NCI-H2029 (cell line): ENCODE data around the gene ATP1A2.
"Not testable (repeated sequence)": the region's sequence is repeated elsewhere in the genome, so short reads cannot be mapped to it uniquely, and the experiment has no call there.

Source experiments
- DNase-seq: peaks from one replicate; lab custom pipeline; 2025; lab: John Stamatoyannopoulos, UW

Gene ATP1A2

DNA sequence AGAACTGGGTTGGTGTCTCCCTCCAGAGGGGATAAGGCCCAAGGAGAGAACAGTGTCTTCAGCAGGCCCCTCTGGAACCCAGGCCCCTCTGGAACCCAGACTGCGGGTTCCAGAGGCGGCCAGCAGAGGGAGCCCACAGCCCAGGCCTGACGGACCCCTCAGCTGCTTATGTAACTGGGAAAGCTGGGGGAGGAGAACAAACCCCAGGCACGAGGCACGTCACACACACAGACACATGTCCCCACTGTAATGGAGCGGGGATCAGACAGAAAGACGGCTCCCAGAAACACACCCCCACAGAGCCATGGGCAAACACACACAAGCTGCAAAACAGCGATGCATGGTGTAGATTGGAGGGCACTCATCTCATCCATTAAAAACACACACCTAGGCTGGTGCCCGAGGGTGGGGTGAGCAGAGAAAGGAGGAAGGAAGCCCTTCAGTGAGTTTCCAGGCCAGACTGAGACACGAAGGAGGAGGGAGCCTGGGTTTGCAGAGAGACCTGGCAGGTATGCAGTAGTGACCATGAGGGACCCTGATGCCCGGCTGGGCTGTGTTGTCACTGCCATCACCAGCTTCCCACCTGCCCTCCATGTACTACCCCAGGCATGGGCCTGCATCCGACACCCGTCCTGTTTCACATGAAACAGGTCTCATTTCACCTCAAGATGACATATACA lies 14.4 kb upstream of the ATP1A2 start:
- peak; percentile 55 for DNase-seq

DNA sequence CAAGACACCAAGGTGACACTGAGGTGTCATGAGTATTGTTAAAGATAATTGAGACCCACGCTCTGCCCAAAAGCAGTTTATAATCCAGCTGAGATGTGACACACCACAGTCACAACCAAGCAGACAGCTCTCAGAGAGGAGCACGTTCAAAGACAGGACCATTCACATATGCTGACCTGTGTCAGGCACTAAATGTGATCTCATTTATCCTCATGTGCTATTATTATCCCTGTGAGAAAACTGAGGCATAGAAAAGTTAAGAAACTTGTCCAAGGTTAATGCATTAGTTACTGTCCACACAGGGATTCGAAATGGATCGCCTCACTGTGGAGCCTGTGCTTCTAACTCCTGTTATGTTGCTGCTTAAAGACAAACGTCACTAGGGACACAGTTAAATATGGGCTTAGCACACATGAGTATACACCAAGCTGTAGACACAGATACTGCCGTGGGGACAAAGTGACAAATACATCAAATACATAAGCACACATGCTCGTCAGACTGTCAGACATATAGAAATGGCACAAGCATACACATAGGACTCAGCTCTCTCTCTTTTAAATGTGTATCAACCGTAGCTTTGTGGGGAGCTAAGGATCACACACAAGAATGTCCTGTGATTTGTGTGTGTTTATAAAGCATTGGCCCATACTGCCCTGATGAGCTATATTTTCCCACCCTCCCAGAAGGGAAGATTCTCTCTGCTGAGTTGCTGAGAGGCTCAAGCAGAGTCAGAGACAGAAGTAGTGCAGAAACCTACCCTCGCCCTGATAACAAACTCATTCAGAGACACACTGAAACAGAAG lies 13.6 kb upstream of the ATP1A2 start:
- DNase-seq = no peak

GRCh38 chr1:160103658-160104408 lies 11.7 kb upstream of the ATP1A2 start:
- DNase-seq = no peak

DNA sequence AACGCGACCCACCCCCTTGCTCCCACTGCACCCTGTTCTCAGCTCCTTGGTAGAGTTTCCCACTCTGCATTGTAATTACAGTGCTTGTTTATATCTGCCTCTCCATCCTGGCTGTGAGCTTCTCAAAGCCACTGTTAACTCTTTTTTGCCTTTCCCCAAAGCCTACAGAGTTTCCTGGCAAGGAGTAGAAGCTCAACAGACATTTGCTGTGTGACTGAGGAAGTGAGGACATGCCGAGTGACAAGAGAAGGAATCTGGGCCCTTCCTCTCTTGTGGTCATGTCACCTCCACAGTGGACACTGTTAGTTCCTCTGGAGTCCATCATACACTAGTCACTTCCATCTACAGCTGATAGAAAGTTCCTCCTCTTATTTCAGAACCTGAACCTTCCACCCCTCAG lies 11.1 kb upstream of the ATP1A2 start:
- DNase-seq = no peak

DNA sequence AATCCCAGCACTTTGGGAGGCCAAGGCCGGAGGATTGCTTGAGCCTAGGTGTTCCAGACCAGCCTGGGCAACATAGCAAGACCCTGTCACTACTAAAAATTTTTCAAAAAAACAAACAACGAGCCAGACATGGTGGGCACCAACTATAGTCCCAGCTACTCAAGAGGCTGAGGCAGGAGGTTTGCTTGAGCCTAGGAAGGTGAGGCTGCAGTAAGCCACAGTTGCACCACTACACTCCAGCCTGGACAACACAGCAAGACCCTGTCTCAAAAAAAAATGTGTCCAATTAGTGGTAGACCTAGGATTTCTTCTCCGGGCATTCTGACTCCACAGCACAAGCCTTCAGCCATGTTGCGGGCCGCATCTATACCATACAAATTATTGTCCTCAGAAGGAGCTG lies 10.4 kb upstream of the ATP1A2 start:
- DNase-seq = no peak

DNA sequence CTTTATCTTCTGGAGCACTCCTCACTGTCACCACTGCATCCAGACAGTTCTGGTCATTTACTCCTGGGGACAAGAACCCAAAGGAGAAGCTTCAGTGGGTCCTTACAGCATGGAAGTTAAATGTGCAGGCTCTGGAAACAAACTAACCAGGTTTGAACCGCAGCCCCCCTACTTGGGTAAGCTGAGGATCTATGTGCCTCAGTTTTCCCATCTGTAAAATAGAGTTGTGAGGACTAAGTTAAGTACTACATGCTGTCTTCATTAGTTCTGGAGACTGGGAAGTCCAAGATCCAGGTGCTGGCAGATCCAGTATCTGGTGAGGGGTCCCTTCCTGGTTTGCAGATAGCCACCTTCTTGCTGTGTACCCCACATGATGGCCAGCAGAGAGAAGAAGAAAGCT lies 8.0 kb upstream of the ATP1A2 start:
- DNase-seq = no peak

DNA sequence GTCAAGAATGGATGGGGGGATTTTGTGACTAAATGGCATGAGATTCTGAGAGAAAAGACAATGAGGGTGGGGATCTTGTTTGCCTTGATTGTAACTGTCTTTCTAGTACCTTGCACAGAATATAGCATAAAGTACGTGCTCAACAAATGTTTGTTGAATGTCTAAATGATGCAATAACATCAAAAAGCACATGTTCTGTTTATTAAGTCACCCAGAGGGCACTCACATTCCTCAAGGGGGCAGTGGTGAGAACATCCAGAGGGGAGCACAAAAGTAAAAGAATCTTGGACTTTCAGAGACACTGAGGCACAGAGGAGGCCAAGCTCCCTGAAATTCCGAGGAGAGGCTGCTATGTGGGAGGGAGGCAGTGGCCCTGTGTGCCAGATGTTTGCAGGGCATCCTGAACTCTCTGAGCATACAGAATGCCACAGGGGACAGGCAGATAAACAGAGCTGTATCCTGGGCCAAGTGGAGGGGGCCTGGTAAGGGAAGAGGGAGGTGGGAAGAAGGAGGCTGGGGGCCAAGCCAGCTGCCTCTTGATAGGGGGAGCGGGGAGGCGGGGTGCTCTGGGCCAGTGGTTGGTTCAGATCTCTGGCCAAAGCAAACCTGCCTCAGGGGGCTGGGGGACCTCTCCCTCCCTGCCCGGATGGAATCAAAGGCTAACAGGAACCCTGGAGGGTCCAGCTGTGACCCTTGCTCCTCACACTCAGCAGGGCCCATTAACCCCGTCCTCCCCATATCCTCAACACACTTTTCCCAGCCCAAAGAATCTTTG lies 6.5 kb upstream of the ATP1A2 start:
- DNase-seq = no peak

- no peak for DNase-seq
Observed at GRCh38 chr1:160109686-160110085, 5.9 kb upstream of the ATP1A2 start.

DNA sequence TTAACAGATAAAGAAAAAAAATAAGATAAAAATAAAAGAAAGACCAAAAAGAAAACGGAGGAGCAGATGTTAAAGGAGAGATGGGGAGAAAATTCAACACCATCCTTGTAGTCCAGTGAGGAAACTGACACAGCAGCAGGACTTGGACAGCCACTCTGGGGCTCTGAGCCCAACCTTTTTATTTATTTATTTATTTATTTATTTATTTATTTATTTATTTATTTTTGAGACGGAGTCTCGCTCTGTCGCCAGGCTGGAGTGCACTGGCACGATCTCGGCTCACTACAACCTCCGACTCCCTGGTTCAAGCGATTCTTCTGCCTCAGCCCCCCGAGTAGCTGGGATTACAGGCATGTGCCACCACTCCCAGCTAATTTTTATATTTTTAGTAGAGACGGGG lies 4.1 kb upstream of the ATP1A2 start:
- DNase-seq = not testable (repeated sequence)

DNA sequence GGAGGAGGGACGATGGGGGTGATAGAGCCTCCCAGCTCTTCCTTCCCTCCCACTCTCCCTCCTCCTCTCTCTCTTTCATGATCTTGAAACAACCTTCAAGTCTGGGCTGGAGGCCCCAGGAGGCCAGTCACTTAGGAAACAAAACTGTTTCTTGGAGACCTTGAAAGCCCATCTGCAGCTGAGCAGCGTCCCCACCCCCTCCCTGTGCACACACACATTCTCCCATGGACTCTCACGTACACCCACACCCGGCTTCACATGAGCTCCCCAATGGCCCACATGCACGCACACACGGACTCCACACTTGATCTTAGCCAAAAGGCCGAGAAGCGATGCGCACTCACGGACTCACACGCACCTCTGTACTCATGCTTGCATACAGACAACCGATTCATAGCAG lies 3.2 kb upstream of the ATP1A2 start:
- no peak for DNase-seq

- DNase-seq = no peak
Observed at GRCh38 chr1:160113407-160113806, 2.2 kb upstream of the ATP1A2 start.

- DNase-seq = no peak
Observed at GRCh38 chr1:160114085-160114484, 1.5 kb upstream of the ATP1A2 start.

DNA sequence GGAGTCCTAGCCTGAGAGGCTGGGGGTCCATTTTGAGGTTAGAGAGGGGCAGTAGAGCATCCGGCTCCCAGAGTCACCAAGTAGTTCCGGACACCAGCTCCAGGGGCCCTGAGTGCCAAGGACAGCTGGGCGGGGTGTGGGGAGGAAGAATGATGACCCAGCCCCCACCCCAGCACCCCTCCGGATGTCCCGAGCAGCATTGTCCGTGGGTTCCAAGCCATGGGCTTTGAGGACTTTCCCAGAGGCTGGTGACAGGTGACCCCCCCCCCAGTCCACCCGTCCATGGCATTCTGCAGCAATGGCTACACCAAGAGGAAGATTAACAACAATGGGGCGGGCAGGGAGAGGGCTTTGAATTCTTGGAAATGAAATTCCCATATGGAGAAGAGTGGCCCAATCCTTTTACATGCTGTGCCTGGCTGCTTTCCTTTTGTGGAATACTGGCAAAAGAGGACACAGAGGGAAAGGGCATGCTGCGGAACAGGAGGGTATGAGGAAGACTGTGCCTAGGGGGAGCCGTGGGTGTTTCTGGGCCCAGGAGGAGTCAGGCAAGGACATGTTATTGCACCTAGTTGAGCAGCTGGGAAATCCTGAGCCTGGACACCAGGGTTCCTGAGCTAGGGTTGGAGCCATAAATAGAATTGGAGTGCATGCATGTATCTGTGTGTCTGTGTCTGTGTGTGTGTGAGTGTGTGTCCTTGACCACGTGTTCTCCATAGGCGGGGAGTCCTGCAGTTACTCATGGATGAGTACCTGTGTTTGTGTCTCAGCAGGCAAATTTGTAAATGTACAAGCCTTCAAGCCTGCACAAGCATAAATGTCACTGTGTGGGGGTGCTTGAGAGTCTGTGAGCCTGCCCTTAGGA lies 956 bp downstream of the ATP1A2 start:
- no peak for DNase-seq

- no peak for DNase-seq
Observed at GRCh38 chr1:160117300-160117699, 1.7 kb downstream of the ATP1A2 start.

DNA sequence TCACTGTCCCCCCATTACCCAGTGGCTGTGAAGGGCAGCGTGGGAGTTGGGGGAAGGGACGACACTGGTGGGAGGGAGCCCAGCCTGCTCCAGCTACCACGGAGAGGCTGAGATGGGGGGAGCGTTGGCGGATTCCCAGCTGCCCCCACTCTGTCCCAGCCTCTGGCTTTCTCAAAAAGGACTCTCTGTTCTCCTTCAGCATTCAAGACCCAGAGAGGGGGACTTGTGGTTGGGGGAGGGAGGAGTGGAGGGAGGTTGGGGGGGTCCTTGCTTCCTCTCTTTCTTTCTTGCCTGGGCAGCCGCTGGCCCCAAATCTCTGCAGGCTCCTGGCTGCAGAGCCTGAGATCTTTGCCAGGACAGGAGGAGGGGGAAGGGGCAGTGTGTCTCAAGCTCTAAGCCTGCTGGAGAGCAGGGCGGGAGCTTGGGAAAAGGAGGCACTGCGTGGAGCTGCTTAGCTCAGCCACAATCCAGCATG lies 2.2 kb downstream of the ATP1A2 start:
- DNase-seq = no peak

GRCh38 chr1:160118928-160119327 lies 3.4 kb downstream of the ATP1A2 start:
- no peak for DNase-seq

DNA sequence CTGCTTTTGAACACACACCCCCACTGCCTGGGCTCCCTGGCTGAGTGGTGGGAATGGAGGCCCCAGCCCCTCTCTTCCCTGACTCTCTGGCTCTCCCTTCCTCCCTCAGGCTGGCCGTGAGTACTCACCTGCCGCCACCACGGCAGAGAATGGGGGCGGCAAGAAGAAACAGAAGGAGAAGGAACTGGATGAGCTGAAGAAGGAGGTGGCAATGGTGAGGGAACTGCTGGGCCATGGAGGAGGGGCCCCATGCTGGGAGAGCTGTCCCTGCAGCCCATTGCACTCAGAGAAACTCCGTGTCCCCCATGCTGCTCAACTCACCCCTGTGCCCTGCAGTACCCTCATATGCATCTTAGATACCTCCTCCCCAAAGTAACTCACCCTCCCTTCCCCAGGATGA lies 5.2 kb downstream of the ATP1A2 start:
- no peak for DNase-seq

DNA sequence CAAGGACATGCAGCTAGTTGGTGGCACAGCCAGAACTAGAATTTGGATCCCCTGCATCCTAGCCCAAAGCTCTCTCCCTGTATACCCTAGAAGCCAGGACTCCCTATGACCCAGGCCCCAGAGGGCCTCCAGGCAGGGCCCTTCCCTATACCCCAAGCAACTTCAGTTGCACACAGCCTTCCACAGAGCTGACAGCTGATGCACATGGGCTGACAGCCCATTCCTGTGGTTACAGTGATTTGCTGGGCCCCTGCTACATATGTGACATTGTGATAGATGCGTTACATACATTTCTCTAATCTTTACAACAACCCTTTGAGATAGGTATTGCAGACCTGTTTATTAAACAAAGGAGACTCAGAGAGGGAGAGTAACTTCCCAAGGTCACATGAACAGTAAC lies 5.8 kb downstream of the ATP1A2 start:
- no peak for DNase-seq

GRCh38 chr1:160122978-160123495 lies 7.5 kb downstream of the ATP1A2 start:
- DNase-seq = no peak

DNA sequence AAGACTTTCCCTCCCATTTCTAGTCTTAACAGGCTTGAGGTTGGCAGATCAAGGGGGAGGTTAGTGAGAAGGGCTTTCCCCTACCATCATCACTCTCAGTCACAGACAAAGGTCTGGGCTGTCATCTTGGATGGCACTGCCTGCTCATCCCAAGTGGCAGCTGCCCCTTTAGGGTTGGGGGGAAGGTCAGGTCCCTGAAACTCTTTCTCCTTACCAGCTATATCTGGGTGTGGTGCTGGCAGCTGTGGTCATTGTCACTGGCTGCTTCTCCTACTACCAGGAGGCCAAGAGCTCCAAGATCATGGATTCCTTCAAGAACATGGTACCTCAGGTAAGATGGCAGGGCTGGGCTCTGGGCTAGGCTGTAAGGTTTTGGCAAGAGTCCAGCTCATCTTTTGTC lies 8.2 kb downstream of the ATP1A2 start:
- no peak for DNase-seq
